KOPT-K1 (cell line): ENCODE measurements around the gene NBAS.

Experiments
- H3K27ac ChIP-seq: fragments of 200-600 bp; sonication (generic); 2 replicates; pipeline ENCODE4 v1.5.1; 2016; ENCODE audit warnings: antibody characterized with exemption, mild to moderate bottlenecking, low read depth, low read length; ENCODE audit not compliant: poor library complexity, severe bottlenecking
- H3K36me3 ChIP-seq: fragments of 200-600 bp; sonication (generic); 2 replicates; pipeline ENCODE4 v1.5.1; 2017; ENCODE audit warnings: antibody characterized with exemption, mild to moderate bottlenecking, low read length, moderate library complexity; ENCODE audit not compliant: insufficient read depth
- H3K9me3 ChIP-seq: fragments of 200-600 bp; sonication (generic); 2 replicates; pipeline ENCODE4 v1.5.1; 2017; ENCODE audit warnings: antibody characterized with exemption, low read length, mild to moderate bottlenecking; ENCODE audit not compliant: insufficient read depth, poor library complexity, severe bottlenecking

The NBAS gene

GRCh38 chr2:15128846-15129245 lies 432.3 kb downstream of the NBAS start:
- no peak overlapping the region for H3K27ac ChIP-seq

DNA sequence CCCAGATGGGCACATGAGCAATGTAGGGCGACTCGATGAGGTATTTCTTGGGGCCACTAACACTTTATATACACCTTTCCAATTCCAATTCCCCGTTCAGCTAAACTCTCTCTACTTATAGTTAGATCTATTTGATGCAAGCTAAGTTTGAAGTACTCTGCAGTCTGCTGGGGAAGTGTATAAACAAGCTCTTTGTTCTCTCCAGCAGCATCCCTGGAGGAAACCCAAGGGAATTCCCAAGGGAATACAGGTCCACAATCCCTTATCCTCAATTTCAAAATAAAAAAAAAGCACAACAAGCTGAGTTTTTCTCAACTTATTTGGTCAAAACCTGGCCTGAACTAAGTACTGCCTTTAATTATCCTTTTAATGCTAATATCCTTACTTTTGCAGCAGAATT lies 433.3 kb downstream of the NBAS start:
- Histone ChIP-seq H3K27ac (no peak overlapping the region), H3K9me3 (peaks cover 11% of the 10 kb centered on the region), H3K36me3 (no peaks in the 10 kb centered on the region)

More at GRCh38 chr2:15128846-15129245, 432.3 kb downstream of the NBAS start:
- no peaks in the 10 kb centered on the region for H3K36me3 ChIP-seq
- H3K9me3 ChIP-seq, result peaks cover 11% of the 10 kb centered on the region

DNA sequence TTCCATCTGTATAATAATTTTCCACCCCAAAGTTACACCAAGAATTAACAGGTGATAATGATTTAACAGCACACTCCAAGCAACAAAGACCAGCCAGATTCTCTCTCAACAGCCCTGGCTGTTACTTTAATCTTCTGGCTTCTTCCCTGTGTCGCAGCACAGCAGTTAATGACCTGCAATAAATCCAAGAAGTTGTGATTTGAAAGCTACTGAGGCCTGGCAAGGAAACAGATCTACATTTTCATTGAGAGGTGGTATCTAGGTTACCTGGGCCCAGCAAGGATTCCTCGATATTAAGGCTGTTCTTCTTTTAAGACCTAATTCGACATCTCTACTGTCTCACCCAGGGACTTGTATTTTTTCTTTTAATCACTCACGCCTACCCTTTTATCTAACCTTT lies 433.8 kb downstream of the NBAS start:
- Histone ChIP-seq H3K9me3 (peaks cover 11% of the 10 kb centered on the region), H3K27ac (no peak overlapping the region), H3K36me3 (no peaks in the 10 kb centered on the region)

DNA sequence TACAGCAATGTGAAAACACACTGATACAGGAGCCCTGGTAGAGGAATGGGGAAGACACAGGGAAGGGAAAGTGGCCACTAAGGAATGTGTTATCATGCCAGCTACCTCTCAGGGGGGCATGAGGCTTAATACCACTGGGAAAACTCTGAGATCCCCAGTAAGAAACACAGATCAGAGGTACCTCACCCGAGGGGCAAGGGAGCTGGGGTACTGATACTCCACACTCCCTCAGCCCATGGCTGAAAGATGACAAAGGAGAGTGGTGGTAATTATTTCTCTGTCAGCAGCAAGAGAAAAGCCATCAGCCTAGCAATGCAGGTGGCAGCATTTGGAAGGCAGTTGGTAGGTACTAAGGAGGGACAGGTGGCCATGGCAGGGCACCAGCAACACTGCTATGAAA lies 434.8 kb downstream of the NBAS start:
- Histone ChIP-seq H3K36me3 (no peaks in the 10 kb centered on the region), H3K9me3 (peaks cover 11% of the 10 kb centered on the region), H3K27ac (no peak overlapping the region)

DNA sequence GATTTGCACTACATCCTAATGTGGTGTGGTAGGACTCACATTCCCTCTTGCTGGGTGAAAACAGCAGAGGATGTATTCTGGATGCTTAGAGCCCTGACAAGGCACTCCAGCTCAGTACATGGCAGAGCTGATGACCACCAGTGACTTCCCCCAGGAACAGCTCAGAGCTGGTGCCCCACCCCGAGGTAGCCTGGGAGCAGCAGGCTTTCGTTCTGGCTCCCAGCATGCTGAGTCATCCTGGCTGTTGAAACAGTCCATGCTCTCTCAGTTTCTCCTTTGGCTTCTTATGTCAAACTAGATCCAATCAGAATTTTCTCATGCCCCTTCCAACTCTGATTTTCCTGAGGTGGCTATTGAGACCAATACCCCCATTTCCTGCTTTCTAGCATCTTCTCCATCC lies 438.2 kb downstream of the NBAS start:
- no peak overlapping the region for H3K27ac ChIP-seq

DNA sequence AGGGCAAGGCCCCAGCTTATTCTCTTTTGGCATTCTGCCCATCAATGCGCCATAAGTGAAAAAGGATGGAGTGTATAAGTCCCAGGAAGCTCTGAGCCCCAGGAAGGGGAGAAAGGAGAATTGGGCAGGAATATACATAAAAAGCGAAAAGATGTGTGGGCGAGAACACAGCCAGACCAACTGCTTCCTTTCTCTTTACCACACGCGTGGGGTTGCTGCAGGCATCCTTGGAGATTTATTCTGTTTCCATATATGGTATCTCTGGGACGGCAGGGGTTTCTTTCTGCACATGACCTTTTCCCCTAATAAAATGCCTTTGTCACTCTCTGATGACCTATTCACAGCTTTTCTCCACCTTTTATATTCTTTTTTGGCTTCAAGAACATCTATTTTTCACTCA lies 440.5 kb downstream of the NBAS start:
- H3K27ac ChIP-seq, result no peak overlapping the region
- H3K9me3 ChIP-seq, result peaks cover 11% of the 10 kb centered on the region
- H3K36me3 ChIP-seq, result no peaks in the 10 kb centered on the region

More for the DNA sequence above, 438.2 kb downstream of the NBAS start:
- H3K36me3 ChIP-seq, result no peaks in the 10 kb centered on the region
- H3K9me3 ChIP-seq, result peaks cover 11% of the 10 kb centered on the region

- no peak overlapping the region for H3K27ac ChIP-seq
Observed at GRCh38 chr2:15119722-15120175, 441.4 kb downstream of the NBAS start.

GRCh38 chr2:15117409-15118050 lies 443.6 kb downstream of the NBAS start:
- Histone ChIP-seq H3K27ac (no peak overlapping the region), H3K9me3 (peaks cover 8% of the 10 kb centered on the region), H3K36me3 (no peaks in the 10 kb centered on the region)

More at GRCh38 chr2:15119722-15120175, 441.4 kb downstream of the NBAS start:
- H3K9me3 ChIP-seq, result peaks cover 5% of the 10 kb centered on the region
- H3K36me3 ChIP-seq, result no peaks in the 10 kb centered on the region
